WERI-Rb-1 (cell line): ENCODE measurements around the gene ZSCAN10.
A peak's percentile ranks its signal among the peaks of the same experiment; 100 is the strongest.

Source experiments
- DNase-seq: peaks from one replicate; pipeline ENCODE4 v3.0.0-alpha.2; 2020
- H3K27ac ChIP-seq: fragments of 250-450 bp; sonication (Bioruptor Pico); 2 replicates; pipeline ENCODE4 v1.5.1; 2020; ENCODE audit warnings: mild to moderate bottlenecking, moderate library complexity
- H3K27me3 ChIP-seq: fragments of 250-450 bp; sonication (Bioruptor Pico); 2 replicates; pipeline ENCODE4 v1.5.1; 2021; ENCODE audit warnings: mild to moderate bottlenecking, low read depth, moderate library complexity; ENCODE audit not compliant: insufficient read depth, severe bottlenecking
- H3K36me3 ChIP-seq: fragments of 250-450 bp; sonication (Bioruptor Pico); 2 replicates; pipeline ENCODE4 v1.5.1; 2020; ENCODE audit warnings: mild to moderate bottlenecking, moderate library complexity
- H3K4me3 ChIP-seq: 2 replicates; pipeline ENCODE4 v1.5.1; 2011; ENCODE audit warnings: low read depth, mild to moderate bottlenecking, control low read depth, low read length
- H3K9me3 ChIP-seq: fragments of 250-450 bp; sonication (Bioruptor Pico); 2 replicates; pipeline ENCODE4 v1.5.1; 2021; ENCODE audit warnings: mild to moderate bottlenecking, moderate library complexity; ENCODE audit not compliant: severe bottlenecking
- CTCF ChIP-seq: IDR thresholded peaks from 2 replicates; pipeline ENCODE4 v1.5.1; 2011; ENCODE audit warnings: low read depth, mild to moderate bottlenecking, control low read depth, inconsistent platforms, low read length

ZSCAN10 gene

GRCh38 chr16:3120435-3120834 lies 21.3 kb upstream of the ZSCAN10 start:
- TF ChIP-seq CTCF: no peak
- Histone ChIP-seq H3K27me3 (no peaks in the 10 kb centered on the region), H3K27ac (no peak overlapping the region), H3K4me3 (no peak overlapping the region), H3K36me3 (peaks cover 21% of the 10 kb centered on the region), H3K9me3 (no peaks in the 10 kb centered on the region)
- no peak for DNase-seq

- Histone ChIP-seq H3K36me3 (peaks cover 21% of the 10 kb centered on the region), H3K27ac (no peak overlapping the region), H3K9me3 (no peaks in the 10 kb centered on the region), H3K4me3 (no peak overlapping the region), H3K27me3 (no peaks in the 10 kb centered on the region)
- no peak for TF ChIP-seq CTCF
- DNase-seq: no peak
Observed at GRCh38 chr16:3119701-3120408, 20.8 kb upstream of the ZSCAN10 start.

- no peak for DNase-seq
- no peaks in the 10 kb centered on the region for H3K27me3 ChIP-seq
- H3K27ac ChIP-seq: no peak overlapping the region
- TF ChIP-seq CTCF: no peak
- no peaks in the 10 kb centered on the region for H3K9me3 ChIP-seq
- H3K36me3 ChIP-seq: peaks cover 21% of the 10 kb centered on the region
- no peak overlapping the region for H3K4me3 ChIP-seq
Observed at GRCh38 chr16:3119286-3119685, 20.2 kb upstream of the ZSCAN10 start.

- TF ChIP-seq CTCF: no peak
- H3K9me3 ChIP-seq: no peaks in the 10 kb centered on the region
Observed at GRCh38 chr16:3118846-3119245, 19.8 kb upstream of the ZSCAN10 start.

GRCh38 chr16:3118204-3118790 lies 19.2 kb upstream of the ZSCAN10 start:
- no peaks in the 10 kb centered on the region for H3K9me3 ChIP-seq
- no peak overlapping the region for H3K4me3 ChIP-seq
- TF ChIP-seq CTCF: no peak
- no peaks in the 10 kb centered on the region for H3K27me3 ChIP-seq
- H3K36me3 ChIP-seq: peaks cover 21% of the 10 kb centered on the region
- no peak overlapping the region for H3K27ac ChIP-seq
- DNase-seq: no peak

More at GRCh38 chr16:3118846-3119245, 19.8 kb upstream of the ZSCAN10 start:
- no peak overlapping the region for H3K4me3 ChIP-seq
- DNase-seq: no peak
- peaks cover 21% of the 10 kb centered on the region for H3K36me3 ChIP-seq
- no peak overlapping the region for H3K27ac ChIP-seq
- H3K27me3 ChIP-seq: no peaks in the 10 kb centered on the region

GRCh38 chr16:3115561-3115960 lies 16.5 kb upstream of the ZSCAN10 start:
- peak; percentile 90 for DNase-seq
- Histone ChIP-seq H3K27me3 (no peaks in the 10 kb centered on the region), H3K4me3 (no peak overlapping the region)

More at GRCh38 chr16:3115561-3115960, 16.5 kb upstream of the ZSCAN10 start:
- Histone ChIP-seq H3K9me3 (no peaks in the 10 kb centered on the region), H3K36me3 (peaks cover 21% of the 10 kb centered on the region), H3K27ac (no peak overlapping the region; the same call in 1 of the 2 replicates)
- TF ChIP-seq CTCF: peak; percentile 83
